Progenitor cell of endocrine pancreas (in vitro differentiated cells): ENCODE results near the gene BCO1. TPM values are rescaled to one million over a fixed set of nuclear protein-coding genes. Genes with fewer than 3 reads are reported as not detected.

Experiments
- DNase-seq: peaks from one replicate; pipeline ENCODE4 v3.0.0; 2021; ENCODE audit warnings: low spot score; ENCODE audit not compliant: unreplicated experiment
- H3K27ac Mint-ChIP-seq: 2 replicates; pipeline ENCODE4 v1.8.0; 2021; ENCODE audit warnings: mild to moderate bottlenecking, moderate library complexity, mixed read lengths
- H3K27me3 Mint-ChIP-seq: 2 replicates; pipeline ENCODE4 v1.8.0; 2021; ENCODE audit warnings: mixed read lengths
- H3K36me3 Mint-ChIP-seq: 2 replicates; pipeline ENCODE4 v1.8.0; 2022; ENCODE audit warnings: mixed read lengths; ENCODE audit not compliant: insufficient read depth
- H3K4me1 Mint-ChIP-seq: 2 replicates; pipeline ENCODE4 v1.8.0; 2021; ENCODE audit warnings: low read depth, mixed read lengths
- H3K4me3 Mint-ChIP-seq: 2 replicates; pipeline ENCODE4 v1.8.0; 2021; ENCODE audit warnings: low read depth, mild to moderate bottlenecking, moderate library complexity, mixed read lengths
- H3K9me3 Mint-ChIP-seq: 2 replicates; pipeline ENCODE4 v1.8.0; 2021; ENCODE audit warnings: low read depth, mixed read lengths
- total RNA-seq: library from RNA; stranded (reverse); gene quantifications from 2 replicates; pipeline ENCODE4 v1.2.1, GENCODE V29; 2021
- TF ChIP-seq, protein P1 (sequence below): fragments of 200-600 bp; sonication (generic); IDR thresholded peaks from one replicate; pipeline ENCODE4 v1.5.0; 2021; ENCODE audit warnings: antibody characterized with exemption, mild to moderate bottlenecking; ENCODE audit not compliant: unreplicated experiment

Gene BCO1
- total RNA-seq, 1 donor from 2014 or later, result 3.3 TPM

DNA sequence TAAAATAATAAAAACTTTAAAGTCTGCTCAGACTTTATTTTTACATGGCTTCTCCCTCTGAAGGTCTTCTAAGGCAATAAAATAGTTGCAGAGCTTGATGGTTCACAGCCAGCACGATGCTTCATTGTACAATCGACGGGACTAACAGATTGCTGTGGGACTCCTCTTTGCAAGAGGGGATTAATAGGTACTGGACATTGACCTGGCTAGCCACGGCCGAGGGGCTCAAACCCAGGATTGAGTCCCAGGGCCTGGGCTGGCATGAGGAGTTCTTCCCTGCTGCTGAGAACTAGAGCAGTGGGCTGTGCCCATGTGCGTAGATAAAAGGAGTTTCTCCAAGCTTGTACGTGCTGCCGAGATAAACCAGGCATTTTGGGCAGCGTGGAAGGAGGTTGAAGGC, 52.6 kb downstream of the BCO1 start:
- H3K4me1 Mint-ChIP-seq, result no peaks in the 10 kb centered on the region
- H3K4me3 Mint-ChIP-seq, result no peak overlapping the region
- TF ChIP-seq, protein P1, sequence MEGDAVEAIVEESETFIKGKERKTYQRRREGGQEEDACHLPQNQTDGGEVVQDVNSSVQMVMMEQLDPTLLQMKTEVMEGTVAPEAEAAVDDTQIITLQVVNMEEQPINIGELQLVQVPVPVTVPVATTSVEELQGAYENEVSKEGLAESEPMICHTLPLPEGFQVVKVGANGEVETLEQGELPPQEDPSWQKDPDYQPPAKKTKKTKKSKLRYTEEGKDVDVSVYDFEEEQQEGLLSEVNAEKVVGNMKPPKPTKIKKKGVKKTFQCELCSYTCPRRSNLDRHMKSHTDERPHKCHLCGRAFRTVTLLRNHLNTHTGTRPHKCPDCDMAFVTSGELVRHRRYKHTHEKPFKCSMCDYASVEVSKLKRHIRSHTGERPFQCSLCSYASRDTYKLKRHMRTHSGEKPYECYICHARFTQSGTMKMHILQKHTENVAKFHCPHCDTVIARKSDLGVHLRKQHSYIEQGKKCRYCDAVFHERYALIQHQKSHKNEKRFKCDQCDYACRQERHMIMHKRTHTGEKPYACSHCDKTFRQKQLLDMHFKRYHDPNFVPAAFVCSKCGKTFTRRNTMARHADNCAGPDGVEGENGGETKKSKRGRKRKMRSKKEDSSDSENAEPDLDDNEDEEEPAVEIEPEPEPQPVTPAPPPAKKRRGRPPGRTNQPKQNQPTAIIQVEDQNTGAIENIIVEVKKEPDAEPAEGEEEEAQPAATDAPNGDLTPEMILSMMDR, result no peak
- no peaks in the 10 kb centered on the region for H3K9me3 Mint-ChIP-seq
- H3K27me3 Mint-ChIP-seq, result no peaks in the 10 kb centered on the region
- no peak for DNase-seq
- H3K27ac Mint-ChIP-seq, result no peak overlapping the region
- no peaks in the 10 kb centered on the region for H3K36me3 Mint-ChIP-seq

DNA sequence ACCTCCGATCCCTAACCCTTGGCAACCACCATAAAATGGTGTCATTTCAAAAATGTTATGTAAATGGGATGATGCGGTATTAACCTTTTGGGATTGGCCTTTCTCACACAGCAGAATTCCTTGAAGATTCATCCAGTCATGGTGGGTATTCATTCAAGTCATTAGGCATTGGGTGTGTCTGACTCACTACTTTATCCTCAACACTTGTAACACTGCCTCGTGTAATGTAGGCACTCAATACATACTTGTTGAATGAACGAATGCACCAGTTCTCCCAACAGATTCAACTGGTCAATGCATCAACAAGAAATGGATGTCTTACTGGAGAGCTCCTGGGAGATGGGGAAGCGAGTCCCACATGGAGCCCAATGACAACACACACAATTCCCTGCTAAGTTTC, 54.4 kb downstream of the BCO1 start:
- H3K9me3 Mint-ChIP-seq, result no peaks in the 10 kb centered on the region
- DNase-seq, result no peak
- no peaks in the 10 kb centered on the region for H3K27me3 Mint-ChIP-seq
- TF ChIP-seq, protein P1, result no peak
- no peaks in the 10 kb centered on the region for H3K4me1 Mint-ChIP-seq
- H3K4me3 Mint-ChIP-seq, result no peak overlapping the region
- H3K27ac Mint-ChIP-seq, result no peak overlapping the region
- H3K36me3 Mint-ChIP-seq, result no peaks in the 10 kb centered on the region

DNA sequence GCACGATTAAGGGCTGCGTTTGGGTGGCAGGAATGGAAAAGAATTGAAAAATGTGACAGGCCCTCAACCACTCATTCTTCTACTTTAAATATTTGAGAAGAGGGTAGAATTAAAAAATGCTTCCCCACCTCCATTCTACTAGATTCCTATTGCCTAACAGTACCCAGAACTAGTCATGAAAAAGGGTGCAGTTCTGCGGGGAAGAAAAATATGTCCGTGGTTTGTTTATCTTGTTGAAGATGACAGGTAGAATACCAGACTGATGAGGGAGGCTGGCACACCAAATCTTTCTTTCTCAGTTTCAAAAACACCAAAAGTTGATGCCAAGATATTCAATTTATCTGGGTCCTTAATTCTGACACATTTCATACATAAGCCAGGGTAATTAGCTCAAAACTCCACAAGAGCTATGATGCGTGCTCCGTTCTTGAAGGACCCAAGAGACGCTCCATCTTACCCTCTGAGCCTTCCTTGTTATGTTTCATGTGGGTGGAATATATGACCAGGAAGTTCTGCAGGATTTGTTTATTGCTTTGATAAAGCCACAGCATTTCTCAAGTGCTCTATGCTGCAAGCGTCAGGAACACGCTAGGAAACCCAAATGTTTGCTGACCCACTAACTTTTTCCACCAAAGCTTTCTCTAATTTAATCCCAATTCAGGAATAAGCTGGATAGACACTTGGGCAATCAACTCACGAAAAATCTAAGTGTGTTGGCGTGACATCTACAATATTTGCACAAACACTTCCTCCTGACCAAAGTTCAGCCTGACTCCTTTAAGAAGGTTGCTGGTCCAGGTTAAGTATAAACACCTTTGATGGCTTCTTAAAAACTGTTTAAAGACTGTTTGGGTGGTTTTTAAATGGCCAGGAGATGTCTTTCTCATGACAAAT, 55.7 kb downstream of the BCO1 start:
- no peak for DNase-seq
- Mint-ChIP-seq H3K9me3 (no peaks in the 10 kb centered on the region), H3K4me1 (no peaks in the 10 kb centered on the region), H3K4me3 (no peak overlapping the region), H3K27me3 (no peaks in the 10 kb centered on the region), H3K36me3 (no peaks in the 10 kb centered on the region), H3K27ac (no peak overlapping the region)
- TF ChIP-seq, protein P1, result no peak

DNA sequence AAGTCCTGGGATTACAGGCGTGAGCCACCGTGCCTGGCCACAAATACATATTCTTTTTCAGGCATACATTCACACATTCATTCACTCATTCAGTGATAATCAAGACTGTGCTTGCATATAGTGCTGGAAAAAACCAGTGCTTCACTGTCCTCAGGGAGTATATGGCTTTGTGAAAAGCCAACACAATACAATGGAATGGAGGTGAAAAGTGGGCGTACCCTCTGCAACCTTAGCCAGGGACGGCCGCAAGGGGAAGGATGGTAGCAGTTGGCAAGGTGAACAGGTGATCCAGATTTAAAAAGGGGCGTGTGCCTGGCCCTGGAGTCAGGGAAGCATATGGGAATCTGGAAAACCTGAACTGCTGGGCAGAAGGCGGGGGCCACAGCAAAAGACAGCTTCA, 58.1 kb downstream of the BCO1 start:
- TF ChIP-seq, protein P1, result no peak
- H3K27me3 Mint-ChIP-seq, result no peaks in the 10 kb centered on the region
- no peak overlapping the region for H3K27ac Mint-ChIP-seq
- H3K4me1 Mint-ChIP-seq, result no peaks in the 10 kb centered on the region
- no peak for DNase-seq
- no peak overlapping the region for H3K4me3 Mint-ChIP-seq
- H3K36me3 Mint-ChIP-seq, result peaks cover 3% of the 10 kb centered on the region
- no peaks in the 10 kb centered on the region for H3K9me3 Mint-ChIP-seq

DNA sequence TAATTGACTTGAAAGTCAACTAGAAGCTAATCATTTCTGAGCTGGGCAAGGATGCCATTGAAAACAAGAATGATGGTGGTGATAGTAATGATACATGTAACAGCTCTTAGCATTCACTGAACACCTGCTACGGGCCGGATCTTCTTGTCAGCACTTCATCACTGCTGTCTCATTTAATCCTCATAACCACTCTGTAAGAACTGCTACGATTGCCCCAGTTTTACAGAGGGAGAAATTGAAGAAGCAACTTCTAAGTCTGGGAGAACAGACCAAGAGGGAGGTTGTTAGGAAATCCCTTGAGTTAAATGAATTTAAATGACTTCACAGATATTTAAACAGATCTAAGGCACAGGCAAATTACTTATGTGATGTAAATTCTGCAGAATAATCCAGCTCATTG, 69.3 kb downstream of the BCO1 start:
- H3K36me3 Mint-ChIP-seq, result no peaks in the 10 kb centered on the region
- no peak overlapping the region for H3K27ac Mint-ChIP-seq
- H3K4me1 Mint-ChIP-seq, result no peaks in the 10 kb centered on the region
- TF ChIP-seq, protein P1, result no peak
- no peaks in the 10 kb centered on the region for H3K27me3 Mint-ChIP-seq
- DNase-seq, result no peak
- H3K4me3 Mint-ChIP-seq, result no peak overlapping the region
- H3K9me3 Mint-ChIP-seq, result no peaks in the 10 kb centered on the region
